DOHH2 (cell line): ENCODE results near the gene GGCT.

Experiments used
- H3F3A ChIP-seq: fragments of 200-600 bp; sonication (generic), shearing (Covaris generic); 2 replicates; pipeline ENCODE4 v1.6.0; 2016; ENCODE audit warnings: antibody characterized with exemption, mild to moderate bottlenecking; ENCODE audit not compliant: control insufficient read depth, insufficient read depth
- H3K27ac ChIP-seq: fragments of 200-600 bp; sonication (generic); 2 replicates; pipeline ENCODE4 v1.5.1; 2014; ENCODE audit warnings: low read depth, mild to moderate bottlenecking, low read length, moderate library complexity
- H3K27me3 ChIP-seq: fragments of 200-600 bp; sonication (generic); 2 replicates; pipeline ENCODE4 v1.6.1; 2014; ENCODE audit warnings: mild to moderate bottlenecking, low read length, mixed read lengths; ENCODE audit not compliant: control insufficient read depth
- H3K36me3 ChIP-seq: fragments of 200-600 bp; sonication (generic); 2 replicates; pipeline ENCODE4 v1.6.1; 2014; ENCODE audit warnings: mild to moderate bottlenecking, low read length, moderate library complexity, mixed read lengths; ENCODE audit not compliant: control insufficient read depth
- H3K4me1 ChIP-seq: fragments of 200-600 bp; sonication (generic); 2 replicates; pipeline ENCODE4 v1.6.1; 2014; ENCODE audit warnings: mild to moderate bottlenecking, low read length, mixed read lengths; ENCODE audit not compliant: control insufficient read depth
- H3K4me2 ChIP-seq: fragments of 200-600 bp; sonication (generic); 2 replicates; pipeline ENCODE4 v1.6.0; 2014; ENCODE audit warnings: mild to moderate bottlenecking, low read length, moderate library complexity
- H3K4me3 ChIP-seq: fragments of 200-600 bp; sonication (generic); 2 replicates; pipeline ENCODE4 v1.5.1; 2014; ENCODE audit warnings: mild to moderate bottlenecking, low read length, mixed read lengths
- H3K79me2 ChIP-seq: fragments of 200-600 bp; sonication (generic); 2 replicates; pipeline ENCODE4 v1.6.1; 2014; ENCODE audit warnings: mild to moderate bottlenecking, low read length, mixed read lengths; ENCODE audit not compliant: control insufficient read depth
- H3K9me2 ChIP-seq: fragments of 200-600 bp; sonication (generic); replicated peaks from 2 replicates; pipeline ENCODE4 v1.6.1; 2014; ENCODE audit warnings: mild to moderate bottlenecking, low read length, mixed read lengths; ENCODE audit not compliant: control insufficient read depth
- H3K9me3 ChIP-seq: fragments of 200-600 bp; sonication (generic); 2 replicates; pipeline ENCODE4 v1.6.1; 2014; ENCODE audit warnings: antibody characterized with exemption, low read length, mixed read lengths; ENCODE audit not compliant: control insufficient read depth, insufficient read depth
- H4K20me1 ChIP-seq: fragments of 200-600 bp; sonication (generic); 2 replicates; pipeline ENCODE4 v1.6.0; 2014; ENCODE audit warnings: low read depth, mild to moderate bottlenecking, antibody characterized with exemption, low read length, moderate library complexity; ENCODE audit not compliant: control insufficient read depth, insufficient read depth
- CTCF ChIP-seq: fragments of 200-600 bp; sonication (generic); IDR thresholded peaks from one replicate; pipeline ENCODE4 v1.5.1; 2014; ENCODE audit warnings: antibody characterized with exemption, mild to moderate bottlenecking, low read depth, low read length; ENCODE audit not compliant: poor library complexity, severe bottlenecking
- EZH2phosphoT487 ChIP-seq: fragments of 200-600 bp; sonication (generic); IDR thresholded peaks from 2 replicates; pipeline ENCODE4 v1.6.1; 2017; ENCODE audit warnings: borderline replicate concordance, mild to moderate bottlenecking, antibody characterized with exemption, low read length, moderate library complexity, mixed read lengths

The GGCT gene

DNA sequence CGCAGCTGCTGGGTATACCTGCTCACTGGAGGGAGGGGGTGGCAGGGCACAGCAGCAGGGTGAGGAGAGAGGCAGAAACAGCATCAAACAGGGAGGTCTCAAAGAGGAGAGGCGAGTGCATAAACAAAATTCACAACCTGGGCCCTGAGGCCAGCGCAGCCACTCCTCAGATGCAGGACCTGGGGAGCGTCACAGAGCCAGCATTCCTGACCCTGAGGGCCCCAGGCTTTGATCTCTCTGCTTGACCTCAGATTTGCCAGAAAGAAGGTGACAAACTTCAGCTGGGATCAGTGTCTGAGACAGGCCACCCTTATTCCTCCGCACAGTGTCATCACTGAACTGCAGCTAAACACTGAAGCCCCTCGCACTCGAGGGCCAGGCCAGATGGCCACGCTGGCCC is 51.6 kb downstream of the GGCT start:
- TF ChIP-seq EZH2phosphoT487 (no peak), CTCF (no peak)
- H3K4me2 ChIP-seq: no peak overlapping the region
- H3K4me1 ChIP-seq: peaks cover 22% of the 10 kb centered on the region
- no peaks in the 10 kb centered on the region for H3K9me2 ChIP-seq
- no peaks in the 10 kb centered on the region for H3F3A ChIP-seq
- H3K9me3 ChIP-seq: no peaks in the 10 kb centered on the region
- no peaks in the 10 kb centered on the region for H4K20me1 ChIP-seq
- no peaks in the 10 kb centered on the region; the same call in 1 of the 2 replicates for H3K36me3 ChIP-seq
- no peak overlapping the region for H3K27ac ChIP-seq
- H3K27me3 ChIP-seq: no peaks in the 10 kb centered on the region
- H3K4me3 ChIP-seq: no peak overlapping the region
- H3K79me2 ChIP-seq: no peaks in the 10 kb centered on the region

- H3K9me3 ChIP-seq: no peaks in the 10 kb centered on the region
- no peak overlapping the region for H3K27ac ChIP-seq
- H3F3A ChIP-seq: no peaks in the 10 kb centered on the region
- H3K36me3 ChIP-seq: no peaks in the 10 kb centered on the region; the same call in 1 of the 2 replicates
- H3K9me2 ChIP-seq: no peaks in the 10 kb centered on the region
- H3K4me1 ChIP-seq: peaks cover 22% of the 10 kb centered on the region
- no peak overlapping the region for H3K4me2 ChIP-seq
- no peaks in the 10 kb centered on the region for H3K79me2 ChIP-seq
- no peak overlapping the region for H3K4me3 ChIP-seq
- no peak for TF ChIP-seq CTCF
- no peak for TF ChIP-seq EZH2phosphoT487
- no peaks in the 10 kb centered on the region for H3K27me3 ChIP-seq
- H4K20me1 ChIP-seq: no peaks in the 10 kb centered on the region
These were observed 52.2 kb downstream of the GGCT start for GRCh38 chr7:30452280-30452930.

DNA sequence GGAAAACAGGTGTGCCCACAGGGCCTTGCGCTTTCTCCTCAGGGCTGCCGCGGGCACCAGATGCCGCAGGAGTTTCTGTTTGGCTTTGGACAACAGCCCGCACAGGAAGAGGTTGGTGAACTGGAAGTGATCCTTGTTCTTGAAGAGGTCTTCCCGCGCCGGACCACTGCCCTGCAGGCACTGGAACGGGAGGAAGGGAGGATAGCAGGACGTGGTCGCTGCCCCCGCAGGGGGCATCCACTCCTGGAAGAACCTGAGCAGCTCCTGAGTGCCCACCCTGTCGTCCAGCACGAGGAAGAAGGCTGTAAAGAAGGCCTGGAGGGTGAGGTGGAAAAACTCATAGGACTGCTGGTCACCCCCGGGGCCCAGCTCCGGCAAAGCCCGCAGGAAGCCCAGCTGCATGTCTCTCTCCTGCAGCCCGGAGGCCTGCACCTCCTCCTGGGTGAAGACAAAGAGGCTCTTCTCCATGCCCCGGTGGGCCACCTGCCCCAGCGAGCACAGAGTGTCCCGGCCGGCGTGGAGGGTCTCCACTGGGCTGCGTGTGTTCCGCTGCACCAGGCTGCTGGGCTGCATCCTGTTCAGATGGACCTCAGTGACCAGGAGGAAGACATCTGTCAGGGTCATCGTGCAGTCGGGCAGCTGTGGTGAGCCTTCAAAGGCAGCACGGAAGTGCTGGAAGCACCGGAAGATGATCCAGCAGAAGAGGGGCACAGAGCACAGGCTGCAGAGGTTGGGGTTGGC is 52.9 kb downstream of the GGCT start:
- H4K20me1 ChIP-seq: no peaks in the 10 kb centered on the region
- H3K4me3 ChIP-seq: no peak overlapping the region
- H3K9me3 ChIP-seq: no peaks in the 10 kb centered on the region
- no peaks in the 10 kb centered on the region; the same call in 1 of the 2 replicates for H3K36me3 ChIP-seq
- no peaks in the 10 kb centered on the region for H3K79me2 ChIP-seq
- H3K27me3 ChIP-seq: no peaks in the 10 kb centered on the region
- TF ChIP-seq CTCF (no peak), EZH2phosphoT487 (no peak)
- H3F3A ChIP-seq: no peaks in the 10 kb centered on the region
- no peak overlapping the region for H3K27ac ChIP-seq
- no peaks in the 10 kb centered on the region for H3K9me2 ChIP-seq
- no peak overlapping the region for H3K4me2 ChIP-seq
- peaks cover 22% of the 10 kb centered on the region for H3K4me1 ChIP-seq
